HL-60 (cell line): ENCODE results near the gene ETV3L.

Experiments used
- DNase-seq, 2 experiments: peaks; one replicate each; pipeline ENCODE4 v3.0.0-alpha.2; 2010 to 2020; ENCODE audit warnings: low read depth in 1 of 2, low spot score in 1 of 2
- H3K27ac ChIP-seq: fragments of 250-450 bp; sonication (Bioruptor Pico); replicated peaks from 2 replicates; pipeline ENCODE4 v1.5.1; 2020; ENCODE audit warnings: mild to moderate bottlenecking, moderate library complexity
- H3K27me3 ChIP-seq: fragments of 250-450 bp; sonication (Bioruptor Pico); 2 replicates; pipeline ENCODE4 v1.5.1; 2021; ENCODE audit warnings: mild to moderate bottlenecking, moderate library complexity; ENCODE audit not compliant: insufficient read depth, poor library complexity, severe bottlenecking
- H3K4me3 ChIP-seq: replicated peaks from 2 replicates; pipeline ENCODE4 v1.5.1; 2011; ENCODE audit warnings: mild to moderate bottlenecking, control low read depth, low read length; ENCODE audit not compliant: insufficient read depth
- GABPA ChIP-seq: IDR thresholded peaks from 2 replicates; pipeline ENCODE4 v1.6.1; 2012; ENCODE audit warnings: low read depth
- POLR2AphosphoS5 ChIP-seq: IDR thresholded peaks from 2 replicates; pipeline ENCODE4 v1.6.1; 2012; ENCODE audit warnings: low read depth
- REST ChIP-seq: IDR thresholded peaks from 2 replicates; pipeline ENCODE4 v1.6.1; 2012; ENCODE audit warnings: low read depth; ENCODE audit not compliant: insufficient replicate concordance
- SPI1 ChIP-seq: IDR thresholded peaks from 2 replicates; pipeline ENCODE4 v1.6.1; 2012; ENCODE audit warnings: low read depth, mild to moderate bottlenecking, borderline replicate concordance
- TF ChIP-seq, protein P1 (sequence below): IDR thresholded peaks from one replicate; pipeline ENCODE4 v1.5.1; 2011; ENCODE audit warnings: low read length, control low read depth, inconsistent platforms; ENCODE audit not compliant: insufficient read depth

ETV3L gene

DNA sequence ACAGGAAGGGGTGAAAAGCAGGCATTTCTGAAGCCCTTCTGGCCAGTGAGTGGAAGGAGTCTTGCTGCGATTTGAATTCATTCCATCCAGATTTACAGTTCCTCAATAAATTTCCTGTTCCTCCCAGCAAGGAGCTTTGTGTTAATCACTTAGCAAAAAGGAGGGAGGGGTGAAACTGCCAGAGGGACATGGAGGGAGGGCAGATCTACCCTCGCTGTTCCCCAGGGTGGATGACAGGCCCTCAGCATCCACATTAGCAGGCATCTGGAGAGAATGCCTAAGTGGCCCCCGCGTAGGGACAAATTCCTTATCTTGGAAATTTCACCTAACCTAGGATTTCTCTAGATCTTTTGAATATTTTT is 37.4 kb upstream of the ETV3L start:
- TF ChIP-seq POLR2AphosphoS5 (no peak), GABPA (no peak), REST (no peak), SPI1 (no peak)
- TF ChIP-seq, protein P1, sequence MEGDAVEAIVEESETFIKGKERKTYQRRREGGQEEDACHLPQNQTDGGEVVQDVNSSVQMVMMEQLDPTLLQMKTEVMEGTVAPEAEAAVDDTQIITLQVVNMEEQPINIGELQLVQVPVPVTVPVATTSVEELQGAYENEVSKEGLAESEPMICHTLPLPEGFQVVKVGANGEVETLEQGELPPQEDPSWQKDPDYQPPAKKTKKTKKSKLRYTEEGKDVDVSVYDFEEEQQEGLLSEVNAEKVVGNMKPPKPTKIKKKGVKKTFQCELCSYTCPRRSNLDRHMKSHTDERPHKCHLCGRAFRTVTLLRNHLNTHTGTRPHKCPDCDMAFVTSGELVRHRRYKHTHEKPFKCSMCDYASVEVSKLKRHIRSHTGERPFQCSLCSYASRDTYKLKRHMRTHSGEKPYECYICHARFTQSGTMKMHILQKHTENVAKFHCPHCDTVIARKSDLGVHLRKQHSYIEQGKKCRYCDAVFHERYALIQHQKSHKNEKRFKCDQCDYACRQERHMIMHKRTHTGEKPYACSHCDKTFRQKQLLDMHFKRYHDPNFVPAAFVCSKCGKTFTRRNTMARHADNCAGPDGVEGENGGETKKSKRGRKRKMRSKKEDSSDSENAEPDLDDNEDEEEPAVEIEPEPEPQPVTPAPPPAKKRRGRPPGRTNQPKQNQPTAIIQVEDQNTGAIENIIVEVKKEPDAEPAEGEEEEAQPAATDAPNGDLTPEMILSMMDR, result no peak
- Histone ChIP-seq H3K27ac (peak overlapping the region; percentile 5), H3K27me3 (no peaks in the 10 kb centered on the region), H3K4me3 (peak overlapping the region; percentile 95)
- peak in 1 of 2 experiments; percentile 13 for DNase-seq

DNA sequence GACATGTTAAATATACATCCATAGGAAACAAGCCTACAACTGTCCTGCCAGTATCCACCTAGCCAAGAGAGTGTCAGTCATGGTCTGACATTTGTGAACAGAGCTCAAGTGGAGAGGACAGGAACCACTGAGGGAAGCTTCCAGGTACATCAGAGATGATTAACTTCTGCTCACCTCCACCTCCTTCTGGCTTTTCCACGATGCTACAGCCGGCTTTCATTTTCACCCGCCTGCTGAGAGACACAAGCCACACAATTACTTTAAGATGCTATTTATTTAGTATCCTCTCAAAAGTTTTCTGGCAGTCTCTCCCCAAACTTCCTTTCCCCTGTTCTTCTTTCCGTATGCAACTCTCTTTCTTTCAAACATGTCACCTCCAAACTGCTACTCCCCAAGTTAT is 36.5 kb upstream of the ETV3L start:
- no peak for DNase-seq
- TF ChIP-seq, protein P1, result no peak
- TF ChIP-seq POLR2AphosphoS5, result no peak
- TF ChIP-seq REST, result no peak
- no peak for TF ChIP-seq GABPA
- TF ChIP-seq SPI1, result no peak
- Histone ChIP-seq H3K27me3 (no peaks in the 10 kb centered on the region), H3K4me3 (no peak overlapping the region), H3K27ac (no peak overlapping the region)

- no peak for DNase-seq
- TF ChIP-seq SPI1 (no peak), POLR2AphosphoS5 (no peak), REST (no peak)
- TF ChIP-seq, protein P1, result no peak
- Histone ChIP-seq H3K4me3 (no peak overlapping the region), H3K27me3 (no peaks in the 10 kb centered on the region), H3K27ac (no peak overlapping the region)
These were observed 36.0 kb upstream of the ETV3L start for GRCh38 chr1:157135646-157136045.
